ENCODE data around the gene ZNF860. TPM values are rescaled to one million over a fixed set of nuclear protein-coding genes. Genes with fewer than 3 reads are reported as not detected.

ZNF860 gene
- total RNA-seq, 1 donor from 2014 or later = 0.56 TPM

DNA sequence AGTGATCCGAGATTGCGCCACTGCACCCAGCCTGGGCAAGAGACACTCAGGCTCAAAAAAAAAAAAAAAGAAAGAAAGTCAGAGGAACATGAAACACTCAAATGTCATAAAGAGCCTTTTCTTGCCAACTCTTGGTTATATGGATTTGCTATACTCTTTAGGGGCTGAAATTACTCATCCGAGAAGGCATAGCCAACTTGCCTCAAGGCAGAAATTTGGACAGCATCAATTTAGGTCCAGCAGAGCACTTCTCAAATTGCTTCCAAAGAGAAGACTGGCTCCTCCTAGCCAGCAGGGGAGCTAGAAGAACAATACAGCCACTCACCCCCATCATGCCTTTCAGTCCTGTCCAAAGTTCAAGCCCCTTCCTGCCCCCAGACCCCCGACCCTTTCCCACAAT lies 44.3 kb upstream of the ZNF860 start:
- H3K4me3 Mint-ChIP-seq = no peak overlapping the region
- H3K27me3 Mint-ChIP-seq (ENCODE audit: low read depth) = peaks cover 3% of the 10 kb centered on the region
- no peak overlapping the region for H3K27ac Mint-ChIP-seq (ENCODE audit: unreplicated experiment)
- no peak for DNase-seq (ENCODE audit: low read depth, low spot score)
- no peaks in the 10 kb centered on the region for H3K36me3 Mint-ChIP-seq (ENCODE audit: low read depth)
- peaks cover 12% of the 10 kb centered on the region for H3K4me1 Mint-ChIP-seq
- H3K9me3 Mint-ChIP-seq = no peaks in the 10 kb centered on the region
- TF ChIP-seq, protein P1, sequence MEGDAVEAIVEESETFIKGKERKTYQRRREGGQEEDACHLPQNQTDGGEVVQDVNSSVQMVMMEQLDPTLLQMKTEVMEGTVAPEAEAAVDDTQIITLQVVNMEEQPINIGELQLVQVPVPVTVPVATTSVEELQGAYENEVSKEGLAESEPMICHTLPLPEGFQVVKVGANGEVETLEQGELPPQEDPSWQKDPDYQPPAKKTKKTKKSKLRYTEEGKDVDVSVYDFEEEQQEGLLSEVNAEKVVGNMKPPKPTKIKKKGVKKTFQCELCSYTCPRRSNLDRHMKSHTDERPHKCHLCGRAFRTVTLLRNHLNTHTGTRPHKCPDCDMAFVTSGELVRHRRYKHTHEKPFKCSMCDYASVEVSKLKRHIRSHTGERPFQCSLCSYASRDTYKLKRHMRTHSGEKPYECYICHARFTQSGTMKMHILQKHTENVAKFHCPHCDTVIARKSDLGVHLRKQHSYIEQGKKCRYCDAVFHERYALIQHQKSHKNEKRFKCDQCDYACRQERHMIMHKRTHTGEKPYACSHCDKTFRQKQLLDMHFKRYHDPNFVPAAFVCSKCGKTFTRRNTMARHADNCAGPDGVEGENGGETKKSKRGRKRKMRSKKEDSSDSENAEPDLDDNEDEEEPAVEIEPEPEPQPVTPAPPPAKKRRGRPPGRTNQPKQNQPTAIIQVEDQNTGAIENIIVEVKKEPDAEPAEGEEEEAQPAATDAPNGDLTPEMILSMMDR (conservative IDR thresholded peaks at IDR 0.05) = no peak

DNA sequence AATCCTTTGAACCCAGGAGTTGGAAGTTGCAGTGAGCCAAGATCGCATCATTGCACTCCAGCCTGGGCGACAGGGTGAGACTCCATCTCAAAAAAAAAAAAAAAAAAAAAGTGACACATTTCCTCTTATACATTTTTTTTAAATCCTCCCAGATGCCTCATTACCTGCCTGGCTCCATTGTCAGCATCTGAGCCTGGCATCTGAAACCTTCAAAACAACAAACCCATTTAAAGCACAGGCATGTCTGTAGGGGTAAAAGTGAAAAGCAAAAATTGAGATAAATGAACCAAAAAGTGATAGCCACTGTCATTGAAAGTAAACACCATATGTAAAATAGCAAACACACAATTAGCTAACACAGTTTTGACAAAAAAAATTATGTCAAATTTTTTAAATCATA lies 39.1 kb upstream of the ZNF860 start:
- peaks cover 4% of the 10 kb centered on the region for H3K9me3 Mint-ChIP-seq
- H3K27me3 Mint-ChIP-seq (ENCODE audit: low read depth) = peaks cover 3% of the 10 kb centered on the region
- no peak overlapping the region for H3K4me3 Mint-ChIP-seq
- no peak overlapping the region for H3K27ac Mint-ChIP-seq (ENCODE audit: unreplicated experiment)
- no peak for DNase-seq (ENCODE audit: low read depth, low spot score)
- H3K36me3 Mint-ChIP-seq (ENCODE audit: low read depth) = no peaks in the 10 kb centered on the region
- TF ChIP-seq, protein P1 (conservative IDR thresholded peaks at IDR 0.05) = no peak
- H3K4me1 Mint-ChIP-seq = peaks cover 19% of the 10 kb centered on the region

- TF ChIP-seq, protein P1 (conservative IDR thresholded peaks at IDR 0.05) = no peak
- Mint-ChIP-seq H3K4me1 (peaks cover 25% of the 10 kb centered on the region), H3K27ac (ENCODE audit: unreplicated experiment) (no peak overlapping the region), H3K9me3 (peaks cover 4% of the 10 kb centered on the region), H3K27me3 (ENCODE audit: low read depth) (peaks cover 3% of the 10 kb centered on the region), H3K4me3 (no peak overlapping the region), H3K36me3 (ENCODE audit: low read depth) (no peaks in the 10 kb centered on the region)
- DNase-seq (ENCODE audit: low read depth, low spot score) = no peak
Measured at GRCh38 chr3:31943041-31943440, 38.5 kb upstream of the ZNF860 start.

GRCh38 chr3:31945738-31946052 lies 35.9 kb upstream of the ZNF860 start:
- no peak for DNase-seq (ENCODE audit: low read depth, low spot score)
- peaks cover 33% of the 10 kb centered on the region for H3K4me1 Mint-ChIP-seq
- H3K27me3 Mint-ChIP-seq (ENCODE audit: low read depth) = peaks cover 3% of the 10 kb centered on the region
- TF ChIP-seq, protein P1 (conservative IDR thresholded peaks at IDR 0.05) = no peak
- H3K36me3 Mint-ChIP-seq (ENCODE audit: low read depth) = peaks cover 5% of the 10 kb centered on the region
- H3K27ac Mint-ChIP-seq (ENCODE audit: unreplicated experiment) = peak overlapping the region; percentile 28
- peaks cover 7% of the 10 kb centered on the region for H3K9me3 Mint-ChIP-seq
- H3K4me3 Mint-ChIP-seq = no peak overlapping the region

GRCh38 chr3:31946484-31947081 lies 35.0 kb upstream of the ZNF860 start:
- Mint-ChIP-seq H3K4me3 (no peak overlapping the region), H3K4me1 (peaks cover 33% of the 10 kb centered on the region), H3K9me3 (peaks cover 9% of the 10 kb centered on the region), H3K36me3 (ENCODE audit: low read depth) (peaks cover 8% of the 10 kb centered on the region), H3K27ac (ENCODE audit: unreplicated experiment) (peak overlapping the region; percentile 66), H3K27me3 (ENCODE audit: low read depth) (peaks cover 3% of the 10 kb centered on the region)
- TF ChIP-seq, protein P1 (conservative IDR thresholded peaks at IDR 0.05) = no peak
- no peak for DNase-seq (ENCODE audit: low read depth, low spot score)
